AG09319 (cell line): ENCODE measurements around the gene PROSER3.

Experiments used
- DNase-seq: peaks from one replicate; pipeline ENCODE4 v3.0.0-alpha.2; 2010; ENCODE audit warnings: low read depth; ENCODE audit errors: extremely low read depth
- TF ChIP-seq, protein P1 (sequence below): IDR thresholded peaks from 2 replicates; pipeline ENCODE4 v1.5.1; 2011; ENCODE audit warnings: low read depth, mild to moderate bottlenecking, inconsistent platforms, low read length, moderate library complexity

Gene PROSER3

GRCh38 chr19:35779033-35779432 lies 21.1 kb downstream of the PROSER3 start:
- TF ChIP-seq, protein P1, sequence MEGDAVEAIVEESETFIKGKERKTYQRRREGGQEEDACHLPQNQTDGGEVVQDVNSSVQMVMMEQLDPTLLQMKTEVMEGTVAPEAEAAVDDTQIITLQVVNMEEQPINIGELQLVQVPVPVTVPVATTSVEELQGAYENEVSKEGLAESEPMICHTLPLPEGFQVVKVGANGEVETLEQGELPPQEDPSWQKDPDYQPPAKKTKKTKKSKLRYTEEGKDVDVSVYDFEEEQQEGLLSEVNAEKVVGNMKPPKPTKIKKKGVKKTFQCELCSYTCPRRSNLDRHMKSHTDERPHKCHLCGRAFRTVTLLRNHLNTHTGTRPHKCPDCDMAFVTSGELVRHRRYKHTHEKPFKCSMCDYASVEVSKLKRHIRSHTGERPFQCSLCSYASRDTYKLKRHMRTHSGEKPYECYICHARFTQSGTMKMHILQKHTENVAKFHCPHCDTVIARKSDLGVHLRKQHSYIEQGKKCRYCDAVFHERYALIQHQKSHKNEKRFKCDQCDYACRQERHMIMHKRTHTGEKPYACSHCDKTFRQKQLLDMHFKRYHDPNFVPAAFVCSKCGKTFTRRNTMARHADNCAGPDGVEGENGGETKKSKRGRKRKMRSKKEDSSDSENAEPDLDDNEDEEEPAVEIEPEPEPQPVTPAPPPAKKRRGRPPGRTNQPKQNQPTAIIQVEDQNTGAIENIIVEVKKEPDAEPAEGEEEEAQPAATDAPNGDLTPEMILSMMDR = no peak
- DNase-seq = no peak

DNA sequence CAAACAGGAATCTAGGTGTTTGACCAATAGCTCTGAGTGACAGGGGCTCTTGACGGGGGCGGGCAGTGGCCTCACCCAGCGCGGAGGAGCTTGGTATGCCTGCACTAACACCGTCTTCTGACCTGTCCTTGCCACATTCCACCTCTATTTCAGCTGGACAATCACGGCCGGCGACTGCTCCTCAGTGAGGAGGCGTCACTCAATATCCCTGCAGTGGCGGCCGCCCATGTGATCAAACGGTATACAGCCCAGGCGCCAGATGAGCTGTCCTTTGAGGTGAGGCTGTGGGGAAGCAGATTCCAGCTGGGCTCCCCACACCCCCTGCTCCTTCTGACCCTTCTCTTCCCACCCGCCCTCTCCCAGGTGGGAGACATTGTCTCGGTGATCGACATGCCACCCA lies 22.1 kb downstream of the PROSER3 start:
- no peak for DNase-seq
- TF ChIP-seq, protein P1 = no peak

- DNase-seq = no peak
- TF ChIP-seq, protein P1 = no peak
Observed at GRCh38 chr19:35780717-35781116, 22.7 kb downstream of the PROSER3 start.

- TF ChIP-seq, protein P1 = no peak
- no peak for DNase-seq
Observed at GRCh38 chr19:35781650-35782049, 23.7 kb downstream of the PROSER3 start.

- TF ChIP-seq, protein P1 = no peak
- no peak for DNase-seq
Observed at GRCh38 chr19:35782589-35782988, 24.6 kb downstream of the PROSER3 start.

GRCh38 chr19:35783469-35784434 lies 25.8 kb downstream of the PROSER3 start:
- TF ChIP-seq, protein P1 = no peak
- DNase-seq = no peak
